Transverse colon (tissue), 4 donors: ENCODE data around the gene LRRC47. TPM values are rescaled to one million over a fixed set of nuclear protein-coding genes. Genes with fewer than 3 reads are reported as not detected.

Experiments
- DNase-seq: peaks from one replicate; pipeline ENCODE4 v3.0.0-alpha.2; 2019
- H3K27ac ChIP-seq, 4 donors: fragments of 200-600 bp; sonication (generic); 2 replicates each; pipeline ENCODE4 v1.5.1; 2016 to 2018; ENCODE audit warnings: inconsistent platforms in 4 of 4
- H3K27me3 ChIP-seq: fragments of 200-600 bp; sonication (generic); 2 replicates; pipeline ENCODE4 v1.5.1; 2017; ENCODE audit warnings: inconsistent platforms
- H3K36me3 ChIP-seq, 4 donors: fragments of 200-600 bp; sonication (generic); 2 replicates each; pipeline ENCODE4 v1.5.1; 2017 to 2019; ENCODE audit warnings: inconsistent platforms in 4 of 4
- H3K4me1 ChIP-seq, 4 donors: fragments of 200-600 bp; sonication (generic); 2 replicates each; pipeline ENCODE4 v1.5.1; 2017 to 2020; ENCODE audit warnings: inconsistent platforms in 4 of 4
- H3K4me3 ChIP-seq, 4 donors: fragments of 200-600 bp; sonication (generic); 1 replicate in 1 of 4; 2 replicates in 3 of 4; pipeline versions ENCODE4 v1.5.1 to v1.6.1; 2017 to 2019; ENCODE audit warnings: inconsistent platforms in 4 of 4
- H3K9me3 ChIP-seq, 2 donors: fragments of 200-600 bp; sonication (generic); 2 replicates each; pipeline ENCODE4 v1.5.1; 2017 to 2019; ENCODE audit warnings: inconsistent platforms in 2 of 2
- EP300 ChIP-seq: sonication (generic); formaldehyde crosslinking; IDR thresholded peaks from one replicate; pipeline ENCODE4 v1.6.1; 2017; ENCODE audit warnings: antibody characterized with exemption, low read depth
- POLR2A ChIP-seq: fragments of 450-650 bp; IDR thresholded peaks from one replicate; pipeline ENCODE4 v1.6.1; 2016; ENCODE audit warnings: antibody characterized with exemption, mild to moderate bottlenecking, moderate library complexity
- POLR2AphosphoS5 ChIP-seq, 3 donors: sonication (generic); formaldehyde crosslinking; IDR thresholded peaks; one replicate each; pipeline ENCODE4 v1.6.1; 2016; ENCODE audit warnings: antibody characterized with exemption in 3 of 3
- WGBS, 2 donors: methylation state at CpG; one replicate each; pipeline ENCODE4 v1.1.5; 2018; ENCODE audit warnings: low coverage in 1 of 2; 5-methylcytosine and 5-hydroxymethylcytosine counted together
- in situ Hi-C, 4 donors: fragments of 200-750 bp; cut with MboI; loops; one replicate each; pipeline versions ENCODE4 v1.15.0 to v1.15.1; 2017; ENCODE audit warnings: low sequenced_read_pairs in 3 of 4, low pct_ligation_motif_present in 1 of 4, low pct_unique_long_range_greater_than_20kb in 1 of 4
- intact Hi-C: fragments of 100-400 bp; cut with DNase I; formaldehyde crosslinking; loops from one replicate; pipeline ENCODE4 v1.15.1; 2023; ENCODE audit warnings: low total_unique reads
- total RNA-seq, 4 donors: library from RNA; depleted of rRNA; stranded (reverse); fragments of >200 nt; gene quantifications; one replicate each; pipeline ENCODE4 v1.1.0, GENCODE V29; 2016
- TF ChIP-seq, protein P1 (sequence below), 5 experiments: fragments of 200-600 bp in 3 of 5; fragments of 450-650 bp in 2 of 5; sonication (generic) in 3 of 5; IDR thresholded peaks; 1 replicate in 2 of 5; 2 replicates in 3 of 5; pipeline ENCODE4 v1.5.1; 2016 to 2017; ENCODE audit warnings: antibody characterized with exemption in 5 of 5, inconsistent platforms in 3 of 5, mild to moderate bottlenecking in 2 of 5, moderate library complexity in 1 of 5

LRRC47 gene
- total RNA-seq, 4 donors from 2014 or later, result 30.6 to 50.5 (median 38.0) TPM

DNA sequence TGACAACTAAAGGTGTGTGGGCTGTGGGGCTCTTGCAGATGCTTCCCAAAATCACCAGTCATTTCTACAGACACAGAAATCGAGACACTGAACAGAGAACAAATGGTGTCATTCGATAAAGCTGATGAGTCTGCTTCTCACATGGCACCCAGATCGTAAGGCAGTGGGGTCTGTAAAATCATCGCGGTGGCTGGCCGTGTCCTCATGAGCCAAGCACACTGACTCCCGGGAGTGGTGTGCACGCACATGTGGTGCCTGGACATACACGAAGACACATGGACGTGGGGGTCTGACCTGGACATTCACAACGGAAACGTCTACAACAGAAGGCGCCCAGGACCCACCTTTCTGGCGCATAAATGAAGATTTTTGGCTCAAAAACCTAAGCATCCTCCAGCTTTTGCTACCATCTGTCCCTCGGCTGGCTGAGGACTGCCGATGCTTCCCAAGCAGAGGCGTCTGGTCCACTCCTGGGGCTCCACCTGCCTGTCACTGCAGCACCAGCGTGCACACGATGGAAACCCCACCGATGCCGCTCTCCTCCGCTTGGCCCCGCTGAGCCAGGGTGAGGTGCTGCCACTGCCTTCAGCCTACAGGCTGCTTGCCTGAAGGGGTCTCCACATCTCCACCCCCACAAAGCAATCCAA is 16.9 kb downstream of the LRRC47 start:
- no peak for DNase-seq
- Histone ChIP-seq H3K27ac (no peak overlapping the region), H3K4me1 (peaks cover 9 to 16% (median 13%) of the 10 kb centered on the region in 4 donors), H3K36me3 (peaks cover 0 to 46% (median 21%) of the 10 kb centered on the region in 4 donors), H3K27me3 (no peaks in the 10 kb centered on the region), H3K4me3 (no peak overlapping the region), H3K9me3 (no peaks in the 10 kb centered on the region)
- TF ChIP-seq POLR2AphosphoS5 (IDR thresholded peaks at IDR 0.05), result no peak
- TF ChIP-seq EP300, result no peak
- TF ChIP-seq, protein P1, sequence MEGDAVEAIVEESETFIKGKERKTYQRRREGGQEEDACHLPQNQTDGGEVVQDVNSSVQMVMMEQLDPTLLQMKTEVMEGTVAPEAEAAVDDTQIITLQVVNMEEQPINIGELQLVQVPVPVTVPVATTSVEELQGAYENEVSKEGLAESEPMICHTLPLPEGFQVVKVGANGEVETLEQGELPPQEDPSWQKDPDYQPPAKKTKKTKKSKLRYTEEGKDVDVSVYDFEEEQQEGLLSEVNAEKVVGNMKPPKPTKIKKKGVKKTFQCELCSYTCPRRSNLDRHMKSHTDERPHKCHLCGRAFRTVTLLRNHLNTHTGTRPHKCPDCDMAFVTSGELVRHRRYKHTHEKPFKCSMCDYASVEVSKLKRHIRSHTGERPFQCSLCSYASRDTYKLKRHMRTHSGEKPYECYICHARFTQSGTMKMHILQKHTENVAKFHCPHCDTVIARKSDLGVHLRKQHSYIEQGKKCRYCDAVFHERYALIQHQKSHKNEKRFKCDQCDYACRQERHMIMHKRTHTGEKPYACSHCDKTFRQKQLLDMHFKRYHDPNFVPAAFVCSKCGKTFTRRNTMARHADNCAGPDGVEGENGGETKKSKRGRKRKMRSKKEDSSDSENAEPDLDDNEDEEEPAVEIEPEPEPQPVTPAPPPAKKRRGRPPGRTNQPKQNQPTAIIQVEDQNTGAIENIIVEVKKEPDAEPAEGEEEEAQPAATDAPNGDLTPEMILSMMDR (IDR thresholded peaks at IDR 0.05), result no peak
- TF ChIP-seq POLR2A, result no peak
- 92 to 97% methylated on average over 12 to 23 of the region's 23 CpGs for WGBS, 2 donors
- in situ Hi-C loops, result no loop called here
- intact Hi-C loops, result no loop called here

DNA sequence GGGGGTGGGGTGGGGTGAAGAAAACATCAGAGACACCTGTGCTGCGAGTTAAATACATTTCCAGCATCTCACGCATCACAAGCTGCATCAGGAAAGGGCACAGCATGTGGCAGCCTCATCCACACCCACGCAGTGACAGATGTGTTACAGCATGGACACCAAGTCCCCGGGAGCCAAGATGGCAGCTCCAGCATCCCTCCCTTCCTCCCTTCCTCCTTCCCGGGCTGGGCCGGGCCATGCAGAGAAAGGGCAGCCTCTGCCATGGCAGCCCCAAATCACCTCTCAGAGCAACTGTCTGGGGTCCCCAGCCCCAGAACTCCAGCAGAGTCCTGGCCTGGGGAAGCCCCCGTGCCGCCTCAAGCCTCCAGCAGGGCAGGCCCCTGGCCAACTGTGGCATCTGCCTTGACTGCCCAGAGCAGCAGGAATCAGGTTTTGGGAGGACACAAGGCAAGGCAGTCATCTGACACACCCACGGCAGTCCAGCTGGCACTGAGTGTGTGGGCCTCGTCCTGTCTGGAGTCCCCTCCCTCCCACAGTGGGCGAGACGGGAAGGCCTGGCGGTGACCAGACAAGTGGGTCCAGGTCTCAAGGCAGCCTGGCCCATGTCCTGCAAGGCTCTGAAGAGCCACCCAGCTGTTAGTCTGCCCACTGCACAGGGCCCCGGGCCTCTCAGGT is 17.6 kb downstream of the LRRC47 start:
- Histone ChIP-seq H3K27me3 (no peaks in the 10 kb centered on the region), H3K27ac (no peak overlapping the region), H3K4me1 (peaks cover 9 to 16% (median 13%) of the 10 kb centered on the region in 4 donors), H3K4me3 (no peak overlapping the region), H3K36me3 (peaks cover 0 to 39% (median 18%) of the 10 kb centered on the region in 4 donors), H3K9me3 (no peaks in the 10 kb centered on the region)
- 80 to 81% methylated on average over 1 to 14 of the region's 14 CpGs for WGBS, 2 donors
- intact Hi-C loops (no loop called here), in situ Hi-C loops (no loop called here)
- TF ChIP-seq POLR2A, result no peak
- TF ChIP-seq POLR2AphosphoS5 (IDR thresholded peaks at IDR 0.05), result no peak
- TF ChIP-seq, protein P1 (IDR thresholded peaks at IDR 0.05), result no peak
- TF ChIP-seq EP300, result no peak
- DNase-seq, result no peak

DNA sequence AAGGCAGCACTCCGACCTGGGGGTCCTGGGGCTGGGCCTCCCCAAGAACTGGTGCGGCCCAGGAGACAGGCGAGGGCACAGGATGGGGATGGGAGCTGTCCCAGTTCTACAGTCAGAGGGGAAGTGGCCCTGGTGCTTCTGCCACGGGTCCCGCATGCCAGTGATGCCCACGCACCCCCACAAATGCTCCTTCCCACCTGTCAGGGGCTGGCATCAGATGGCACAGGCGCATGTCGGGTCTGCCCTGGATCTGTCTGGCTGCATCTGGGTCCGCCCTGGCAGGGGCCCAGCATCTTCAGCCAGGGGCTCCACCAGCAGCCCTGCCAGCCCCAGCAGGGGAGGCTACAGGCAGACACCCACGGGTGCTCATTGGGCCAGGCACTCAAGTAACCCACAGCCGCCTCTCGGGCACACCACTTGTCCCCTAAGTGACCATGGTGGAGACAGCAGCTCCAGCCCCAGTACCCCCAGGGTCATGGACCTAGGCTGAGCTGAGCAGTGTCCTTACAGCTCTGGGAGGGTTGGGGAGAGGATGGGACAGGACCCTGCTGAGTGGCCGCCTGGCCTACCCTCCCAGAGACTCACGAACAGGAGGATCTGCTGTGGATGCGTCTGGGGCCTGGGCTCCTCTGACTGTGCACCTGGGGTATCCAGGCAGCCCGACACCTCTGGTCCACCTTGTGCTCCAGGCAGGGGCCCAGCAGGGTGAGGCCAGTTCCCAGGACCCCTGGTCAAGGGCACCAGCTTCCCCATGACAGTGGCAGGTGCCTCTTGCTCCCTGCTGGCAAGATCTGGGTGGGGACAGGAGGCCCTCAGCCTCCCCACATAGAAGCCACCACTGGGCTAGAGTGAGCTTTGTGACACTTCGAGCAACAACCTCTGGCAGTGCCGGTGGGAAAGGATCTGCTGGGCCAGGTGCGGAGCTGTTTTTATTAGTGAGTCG is 18.4 kb downstream of the LRRC47 start:
- Histone ChIP-seq H3K4me3 (no peak overlapping the region), H3K27ac (no peak overlapping the region), H3K36me3 (peaks cover 0 to 34% (median 15%) of the 10 kb centered on the region in 4 donors), H3K4me1 (peaks cover 9 to 22% (median 15%) of the 10 kb centered on the region in 4 donors), H3K9me3 (no peaks in the 10 kb centered on the region), H3K27me3 (no peaks in the 10 kb centered on the region)
- DNase-seq, result no peak
- 87% methylated on average over 16 of the region's 20 CpGs; no CpG with 5 or more reads in 1 of the 2 donors for WGBS, 2 donors
- in situ Hi-C loops, result no loop called here
- intact Hi-C loops, result no loop called here
- TF ChIP-seq, protein P1 (IDR thresholded peaks at IDR 0.05), result no peak
- no peak for TF ChIP-seq EP300
- TF ChIP-seq POLR2AphosphoS5 (IDR thresholded peaks at IDR 0.05), result no peak
- TF ChIP-seq POLR2A, result no peak

DNA sequence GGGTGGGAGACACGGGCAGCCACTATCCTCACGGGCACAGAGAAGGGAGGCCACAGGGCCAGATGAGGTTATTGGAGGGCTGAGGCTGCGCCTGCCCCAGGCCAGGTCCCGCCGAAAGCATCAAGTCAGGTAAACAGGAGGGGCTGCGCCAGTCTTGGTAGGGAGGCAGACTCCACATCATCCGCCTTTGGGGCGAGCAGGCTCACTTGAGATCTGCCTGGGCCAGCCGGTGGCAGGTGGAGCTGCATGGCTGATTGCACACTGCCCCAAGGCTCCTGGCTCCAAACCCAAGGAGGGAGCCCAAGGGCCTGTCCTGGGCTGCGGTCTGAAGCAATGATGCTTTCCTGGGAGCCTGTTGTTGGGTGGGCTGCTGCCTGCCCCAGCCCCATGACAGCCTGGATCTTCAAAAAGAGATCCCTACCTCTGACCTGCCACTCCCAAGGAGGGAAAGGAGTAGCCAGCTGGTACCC is 19.2 kb downstream of the LRRC47 start:
- in situ Hi-C loops (no loop called here), intact Hi-C loops (no loop called here)
- peaks cover 1% of the 10 kb centered on the region for H3K27me3 ChIP-seq
- WGBS, 2 donors, result 80 to 82% methylated on average over 1 to 10 of the region's 10 CpGs
- peaks cover 9 to 26% (median 18%) of the 10 kb centered on the region in 4 donors for H3K4me1 ChIP-seq
- DNase-seq, result no peak
- TF ChIP-seq, protein P1 (IDR thresholded peaks at IDR 0.05), result no peak
- TF ChIP-seq POLR2AphosphoS5 (IDR thresholded peaks at IDR 0.05), result no peak
- no peak for TF ChIP-seq EP300
- TF ChIP-seq POLR2A, result no peak
- no peak overlapping the region for H3K4me3 ChIP-seq
- no peak overlapping the region for H3K27ac ChIP-seq
- no peaks in the 10 kb centered on the region for H3K9me3 ChIP-seq
- H3K36me3 ChIP-seq, result peaks cover 0 to 26% (median 12%) of the 10 kb centered on the region in 4 donors
